ENCODE data around the gene KBTBD2. TPM values are rescaled to one million over a fixed set of nuclear protein-coding genes. Genes with fewer than 3 reads are reported as not detected.
"Not testable (repeated sequence)": the region's sequence is repeated elsewhere in the genome, so short reads cannot be mapped to it uniquely, and the experiment has no call there.

The KBTBD2 gene
- total RNA-seq, 6 experiments from 2014 or later: 20.8 to 24.5 (median 22.0) TPM

GRCh38 chr7:32887395-32887794 is 4.2 kb downstream of the KBTBD2 start:
- Mint-ChIP-seq H3K4me3 (no peak overlapping the region), H3K36me3 (ENCODE audit: low read depth) (peaks cover 9% of the 10 kb centered on the region; the same call in 1 of the 2 replicates), H3K27ac (peak overlapping the region; percentile 54; the same call in 1 of the 2 replicates), H3K27me3 (ENCODE audit: insufficient read depth) (peaks cover 4% of the 10 kb centered on the region), H3K9me3 (no peaks in the 10 kb centered on the region), H3K4me1 (ENCODE audit: low read depth) (peaks cover 46% of the 10 kb centered on the region)
- DNase-seq: no peak
- no peak for TF ChIP-seq CTCF (IDR thresholded peaks at IDR 0.05)

GRCh38 chr7:32881074-32881982 is 10.2 kb downstream of the KBTBD2 start:
- peaks cover 42% of the 10 kb centered on the region for H3K4me1 Mint-ChIP-seq (ENCODE audit: low read depth)
- no peak for DNase-seq
- no peak overlapping the region for H3K4me3 Mint-ChIP-seq
- no peak for TF ChIP-seq CTCF (IDR thresholded peaks at IDR 0.05)
- peak overlapping the region; percentile 15 for H3K27ac Mint-ChIP-seq
- H3K27me3 Mint-ChIP-seq (ENCODE audit: insufficient read depth): no peaks in the 10 kb centered on the region; the same call in 1 of the 2 replicates
- H3K9me3 Mint-ChIP-seq: no peaks in the 10 kb centered on the region
- peaks cover 7% of the 10 kb centered on the region; the same call in 1 of the 2 replicates for H3K36me3 Mint-ChIP-seq (ENCODE audit: low read depth)

- Mint-ChIP-seq H3K4me1 (ENCODE audit: low read depth) (peaks cover 43% of the 10 kb centered on the region), H3K4me3 (no peak overlapping the region; the same call in 1 of the 2 replicates), H3K27ac (peak overlapping the region; percentile 65), H3K27me3 (ENCODE audit: insufficient read depth) (no peaks in the 10 kb centered on the region; the same call in 1 of the 2 replicates), H3K36me3 (ENCODE audit: low read depth) (peaks cover 16% of the 10 kb centered on the region; the same call in 1 of the 2 replicates), H3K9me3 (no peaks in the 10 kb centered on the region)
- TF ChIP-seq CTCF (IDR thresholded peaks at IDR 0.05): no peak
- DNase-seq: no peak
These were observed 12.1 kb downstream of the KBTBD2 start for GRCh38 chr7:32879460-32879859.

- not testable (repeated sequence) for H3K4me3 Mint-ChIP-seq; H3K27ac Mint-ChIP-seq; DNase-seq; H3K9me3 Mint-ChIP-seq; H3K27me3 Mint-ChIP-seq (ENCODE audit: insufficient read depth)
- peaks cover 16% of the 10 kb centered on the region; the same call in 1 of the 2 replicates for H3K36me3 Mint-ChIP-seq (ENCODE audit: low read depth)
- peaks cover 38% of the 10 kb centered on the region for H3K4me1 Mint-ChIP-seq (ENCODE audit: low read depth)
These were observed 13.5 kb downstream of the KBTBD2 start for GRCh38 chr7:32878023-32878422.

GRCh38 chr7:32872421-32872820 is 19.1 kb downstream of the KBTBD2 start:
- peak overlapping the region; percentile 29; the same call in 1 of the 2 replicates for H3K27ac Mint-ChIP-seq
- peaks cover 21% of the 10 kb centered on the region for H3K4me1 Mint-ChIP-seq (ENCODE audit: low read depth)
- no peaks in the 10 kb centered on the region for H3K9me3 Mint-ChIP-seq
- peaks cover 42% of the 10 kb centered on the region for H3K36me3 Mint-ChIP-seq (ENCODE audit: low read depth)
- no peaks in the 10 kb centered on the region; the same call in 1 of the 2 replicates for H3K27me3 Mint-ChIP-seq (ENCODE audit: insufficient read depth)
- H3K4me3 Mint-ChIP-seq: no peak overlapping the region
- TF ChIP-seq CTCF (IDR thresholded peaks at IDR 0.05): no peak
- DNase-seq: no peak
